Colonic mucosa (tissue), 4 donors: ENCODE results near the gene NPTXR. TPM values are rescaled to one million over a fixed set of nuclear protein-coding genes. Genes with fewer than 3 reads are reported as not detected.
A peak's percentile ranks its signal among the peaks of the same experiment; 100 is the strongest.

Experiments
- DNase-seq: peaks from one replicate; pipeline ENCODE4 v3.0.0-alpha.2; 2020
- H3K27ac ChIP-seq: fragments of 200-600 bp; one replicate; pipeline ENCODE4 v1.8.0; 2021
- H3K27me3 ChIP-seq: fragments of 200-600 bp; one replicate; pipeline ENCODE4 v1.8.0; 2021
- H3K36me3 ChIP-seq: fragments of 200-600 bp; one replicate; pipeline ENCODE4 v1.8.0; 2021
- H3K4me1 ChIP-seq: fragments of 200-600 bp; one replicate; pipeline ENCODE4 v1.8.0; 2021; ENCODE audit warnings: mild to moderate bottlenecking
- H3K4me3 ChIP-seq: fragments of 200-600 bp; one replicate; pipeline ENCODE4 v1.8.0; 2021
- H3K9ac ChIP-seq, 2 donors: one replicate each; pipeline ENCODE4 v1.7.0; 2013; ENCODE audit warnings: control low read depth in 2 of 2, low read depth in 2 of 2, low read length in 2 of 2
- H3K9me3 ChIP-seq: fragments of 200-600 bp; one replicate; pipeline ENCODE4 v1.8.0; 2021
- CTCF ChIP-seq: fragments of 200-600 bp; IDR thresholded peaks from one replicate; pipeline ENCODE4 v1.8.0; 2022; ENCODE audit warnings: antibody characterized with exemption, mild to moderate bottlenecking
- intact Hi-C: fragments of 100-400 bp; cut with DNase I; formaldehyde crosslinking; loops from one replicate; pipeline ENCODE4 v1.14.1; 2022
- total RNA-seq, 2 donors: library from RNA; stranded (reverse); fragmentation: NEBNext Ultra II Directional in 1 of 2; extraction: Animal tissue kit (Norgen Biotek cat#: 25700) in 1 of 2; gene quantifications; one replicate each; pipeline ENCODE4 v1.2.1, GENCODE V29; 2021
- donor health status: healthy.
- donor health status: DM: no; HTN: no; CAD: no.
- donor health status: DM: no; HTN: no; CAD: no.

Gene NPTXR
- total RNA-seq, 2 donors from 2014 or later = 0.82 to 2.0 TPM

GRCh38 chr22:38824585-38824984, 19.2 kb downstream of the NPTXR start:
- H3K4me3 ChIP-seq = no peak overlapping the region
- H3K9ac ChIP-seq = peak overlapping the region in 1 of 2 donors; percentile 12
- no peaks in the 10 kb centered on the region for H3K4me1 ChIP-seq
- peak; percentile 41 for DNase-seq
- no peaks in the 10 kb centered on the region for H3K36me3 ChIP-seq
- H3K27me3 ChIP-seq = no peaks in the 10 kb centered on the region
- no peaks in the 10 kb centered on the region for H3K9me3 ChIP-seq
- H3K27ac ChIP-seq = no peak overlapping the region
- intact Hi-C loops = no loop called here
- no peak for TF ChIP-seq CTCF

- Histone ChIP-seq H3K27me3 (no peaks in the 10 kb centered on the region), H3K4me1 (no peaks in the 10 kb centered on the region), H3K27ac (no peak overlapping the region), H3K9me3 (no peaks in the 10 kb centered on the region), H3K4me3 (no peak overlapping the region), H3K9ac (no peak overlapping the region), H3K36me3 (no peaks in the 10 kb centered on the region)
- no peak for DNase-seq
- intact Hi-C loops = no loop called here
- TF ChIP-seq CTCF = no peak
Observed at GRCh38 chr22:38823637-38824036, 20.2 kb downstream of the NPTXR start.

- TF ChIP-seq CTCF = no peak
- Histone ChIP-seq H3K36me3 (no peaks in the 10 kb centered on the region), H3K4me1 (no peaks in the 10 kb centered on the region), H3K4me3 (no peak overlapping the region), H3K27ac (no peak overlapping the region), H3K9ac (no peak overlapping the region), H3K9me3 (no peaks in the 10 kb centered on the region), H3K27me3 (no peaks in the 10 kb centered on the region)
- intact Hi-C loops = no loop called here
- DNase-seq = no peak
Observed at GRCh38 chr22:38823076-38823475, 20.8 kb downstream of the NPTXR start.

GRCh38 chr22:38820020-38820419, 23.8 kb downstream of the NPTXR start:
- Histone ChIP-seq H3K9ac (no peak overlapping the region), H3K4me3 (no peak overlapping the region), H3K27me3 (no peaks in the 10 kb centered on the region), H3K9me3 (no peaks in the 10 kb centered on the region), H3K4me1 (no peaks in the 10 kb centered on the region), H3K27ac (no peak overlapping the region), H3K36me3 (no peaks in the 10 kb centered on the region)
- TF ChIP-seq CTCF = no peak
- intact Hi-C loops = no loop called here
- no peak for DNase-seq

GRCh38 chr22:38819387-38819940, 24.4 kb downstream of the NPTXR start:
- Histone ChIP-seq H3K9me3 (no peaks in the 10 kb centered on the region), H3K9ac (no peak overlapping the region), H3K36me3 (no peaks in the 10 kb centered on the region), H3K27me3 (no peaks in the 10 kb centered on the region), H3K27ac (no peak overlapping the region), H3K4me1 (no peaks in the 10 kb centered on the region), H3K4me3 (no peak overlapping the region)
- TF ChIP-seq CTCF = no peak
- intact Hi-C loops = no loop called here
- DNase-seq = no peak
